Vagina (tissue), 2 donors: ENCODE data around the gene SERPINE3. TPM values are rescaled to one million over a fixed set of nuclear protein-coding genes. Genes with fewer than 3 reads are reported as not detected.

Source experiments
- DNase-seq, 2 donors: peaks; one replicate each; pipeline ENCODE4 v3.0.0-alpha.2; 2017; ENCODE audit errors: extremely low spot score in 2 of 2
- H3K27ac ChIP-seq: fragments of 200-600 bp; sonication (generic); one replicate; pipeline ENCODE4 v1.5.1; 2019
- H3K27me3 ChIP-seq: fragments of 200-600 bp; sonication (generic); one replicate; pipeline ENCODE4 v1.5.1; 2019
- H3K36me3 ChIP-seq, 2 donors: fragments of 200-600 bp; sonication (generic); one replicate each; pipeline ENCODE4 v1.5.1; 2017 to 2019
- H3K4me1 ChIP-seq: fragments of 200-600 bp; sonication (generic); one replicate; pipeline ENCODE4 v1.5.1; 2019
- H3K4me3 ChIP-seq, 2 donors: fragments of 200-600 bp; sonication (generic); 1 replicate in 1 of 2; 2 replicates in 1 of 2; pipeline ENCODE4 v1.5.1; 2016 to 2019
- H3K9me3 ChIP-seq: fragments of 200-600 bp; sonication (generic); one replicate; pipeline ENCODE4 v1.5.1; 2019
- POLR2A ChIP-seq, 2 donors: fragments of 450-650 bp; IDR thresholded peaks; one replicate each; pipeline ENCODE4 v1.6.1; 2017; ENCODE audit warnings: antibody characterized with exemption in 2 of 2, mild to moderate bottlenecking in 2 of 2, moderate library complexity in 2 of 2
- POLR2AphosphoS5 ChIP-seq, 2 donors: sonication (generic); formaldehyde crosslinking; IDR thresholded peaks; one replicate each; pipeline ENCODE4 v1.9.0; 2017; ENCODE audit warnings: antibody characterized with exemption in 2 of 2, mild to moderate bottlenecking in 2 of 2, low read depth in 1 of 2; ENCODE audit not compliant: insufficient read depth in 1 of 2
- intact Hi-C: fragments of 100-400 bp; cut with DNase I; formaldehyde crosslinking; loops from one replicate; pipeline ENCODE4 v1.15.1; 2023
- total RNA-seq: library from RNA; depleted of rRNA; stranded (reverse); fragments of >200 nt; gene quantifications from one replicate; pipeline ENCODE4 v1.2.3, GENCODE V29; 2016
- TF ChIP-seq, protein P1 (sequence below), 3 experiments: fragments of 450-650 bp in 2 of 3; fragments of 200-600 bp in 1 of 3; sonication (generic) in 1 of 3; IDR thresholded peaks; one replicate each; pipeline ENCODE4 v1.5.1; 2017 to 2019; ENCODE audit warnings: antibody characterized with exemption in 3 of 3, mild to moderate bottlenecking in 2 of 3, moderate library complexity in 2 of 3

Gene SERPINE3
- total RNA-seq, 1 donor from 2014 or later, result not detected

DNA sequence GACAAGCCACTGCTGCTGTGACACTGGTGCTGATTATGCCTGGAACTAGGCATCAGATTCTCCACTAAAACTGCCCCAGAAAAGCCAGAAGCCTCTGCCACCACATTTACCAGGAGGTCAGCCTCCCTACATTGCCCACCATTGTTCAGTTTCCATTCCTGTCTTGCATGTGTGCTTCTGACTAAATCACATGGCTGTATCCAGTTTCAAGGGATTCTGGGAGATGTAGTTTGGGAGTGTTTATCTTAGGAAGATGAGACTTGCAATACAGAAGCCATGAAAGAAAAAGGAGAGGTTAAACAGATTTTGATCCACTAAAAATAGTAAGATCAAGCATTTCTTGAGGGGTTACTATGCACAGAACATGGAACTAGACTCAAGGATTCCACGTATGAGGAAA is 40.7 kb upstream of the SERPINE3 start:
- Histone ChIP-seq H3K27me3 (no peaks in the 10 kb centered on the region), H3K4me3 (no peak overlapping the region), H3K36me3 (no peaks in the 10 kb centered on the region), H3K9me3 (no peaks in the 10 kb centered on the region), H3K27ac (no peak overlapping the region), H3K4me1 (no peaks in the 10 kb centered on the region)
- DNase-seq, result no peak
- no peak for TF ChIP-seq POLR2A (IDR thresholded peaks at IDR 0.05)
- no peak for TF ChIP-seq POLR2AphosphoS5 (IDR thresholded peaks at IDR 0.05; ENCODE audit: insufficient read depth in 1 of 2, low read depth in 1 of 2)
- TF ChIP-seq, protein P1, sequence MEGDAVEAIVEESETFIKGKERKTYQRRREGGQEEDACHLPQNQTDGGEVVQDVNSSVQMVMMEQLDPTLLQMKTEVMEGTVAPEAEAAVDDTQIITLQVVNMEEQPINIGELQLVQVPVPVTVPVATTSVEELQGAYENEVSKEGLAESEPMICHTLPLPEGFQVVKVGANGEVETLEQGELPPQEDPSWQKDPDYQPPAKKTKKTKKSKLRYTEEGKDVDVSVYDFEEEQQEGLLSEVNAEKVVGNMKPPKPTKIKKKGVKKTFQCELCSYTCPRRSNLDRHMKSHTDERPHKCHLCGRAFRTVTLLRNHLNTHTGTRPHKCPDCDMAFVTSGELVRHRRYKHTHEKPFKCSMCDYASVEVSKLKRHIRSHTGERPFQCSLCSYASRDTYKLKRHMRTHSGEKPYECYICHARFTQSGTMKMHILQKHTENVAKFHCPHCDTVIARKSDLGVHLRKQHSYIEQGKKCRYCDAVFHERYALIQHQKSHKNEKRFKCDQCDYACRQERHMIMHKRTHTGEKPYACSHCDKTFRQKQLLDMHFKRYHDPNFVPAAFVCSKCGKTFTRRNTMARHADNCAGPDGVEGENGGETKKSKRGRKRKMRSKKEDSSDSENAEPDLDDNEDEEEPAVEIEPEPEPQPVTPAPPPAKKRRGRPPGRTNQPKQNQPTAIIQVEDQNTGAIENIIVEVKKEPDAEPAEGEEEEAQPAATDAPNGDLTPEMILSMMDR (IDR thresholded peaks at IDR 0.05), result no peak
- intact Hi-C loops, result no loop called here

DNA sequence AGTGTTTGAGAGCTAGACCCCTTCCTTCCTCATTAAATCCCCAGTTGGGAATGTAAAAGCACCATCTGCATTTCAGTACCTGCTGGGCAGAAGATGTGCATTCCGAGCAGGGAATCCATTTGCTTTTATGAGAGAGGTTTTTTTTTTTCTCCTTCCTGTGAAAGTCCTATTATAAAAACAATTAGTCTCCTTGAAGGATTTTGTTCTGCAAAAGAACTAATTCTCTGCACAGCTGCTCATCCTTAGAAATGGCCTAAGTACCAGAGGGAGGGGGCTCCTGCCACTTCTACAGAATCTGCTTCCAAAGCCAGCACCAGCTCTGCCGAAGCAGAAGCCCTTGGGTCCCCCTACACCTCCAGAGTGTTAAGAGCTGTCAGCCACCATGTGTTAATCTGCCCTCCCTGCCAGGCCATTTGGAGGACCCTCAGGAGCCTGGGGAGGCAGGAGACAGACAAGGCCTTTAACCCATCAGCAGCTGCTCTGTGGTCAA is 36.4 kb upstream of the SERPINE3 start:
- no peak overlapping the region for H3K27ac ChIP-seq
- intact Hi-C loops, result no loop called here
- no peaks in the 10 kb centered on the region for H3K36me3 ChIP-seq
- TF ChIP-seq POLR2AphosphoS5 (IDR thresholded peaks at IDR 0.05; ENCODE audit: insufficient read depth in 1 of 2, low read depth in 1 of 2) (no peak), POLR2A (IDR thresholded peaks at IDR 0.05) (no peak)
- TF ChIP-seq, protein P1 (IDR thresholded peaks at IDR 0.05), result no peak
- no peaks in the 10 kb centered on the region for H3K4me1 ChIP-seq
- no peak for DNase-seq
- H3K4me3 ChIP-seq, result no peak overlapping the region
- H3K27me3 ChIP-seq, result no peaks in the 10 kb centered on the region
- H3K9me3 ChIP-seq, result no peaks in the 10 kb centered on the region

DNA sequence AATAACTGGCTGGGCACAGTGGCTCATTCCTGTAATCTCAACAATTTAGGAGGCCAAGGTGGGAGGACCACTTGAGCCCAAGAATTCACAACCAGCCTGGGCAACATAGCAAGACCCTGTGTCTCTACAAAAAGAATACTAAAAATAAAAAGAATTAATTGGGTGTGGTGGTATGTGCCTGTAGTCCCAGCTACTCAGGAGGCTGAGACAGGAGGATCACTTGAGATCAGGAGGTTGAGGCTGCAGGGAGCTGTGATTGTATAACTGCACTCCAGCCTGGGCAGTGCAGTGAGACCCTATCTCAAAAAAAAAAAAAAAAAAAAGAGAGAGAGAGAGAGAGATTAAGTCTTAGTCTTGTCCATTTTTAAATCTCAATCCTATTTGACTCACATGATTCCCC is 35.6 kb upstream of the SERPINE3 start:
- TF ChIP-seq, protein P1 (IDR thresholded peaks at IDR 0.05), result no peak
- TF ChIP-seq POLR2A (IDR thresholded peaks at IDR 0.05) (no peak), POLR2AphosphoS5 (IDR thresholded peaks at IDR 0.05; ENCODE audit: insufficient read depth in 1 of 2, low read depth in 1 of 2) (no peak)
- no peak overlapping the region for H3K27ac ChIP-seq
- no peaks in the 10 kb centered on the region for H3K27me3 ChIP-seq
- no peaks in the 10 kb centered on the region for H3K9me3 ChIP-seq
- no peak for DNase-seq
- no peaks in the 10 kb centered on the region for H3K36me3 ChIP-seq
- H3K4me1 ChIP-seq, result no peaks in the 10 kb centered on the region
- intact Hi-C loops, result no loop called here
- H3K4me3 ChIP-seq, result no peak overlapping the region

DNA sequence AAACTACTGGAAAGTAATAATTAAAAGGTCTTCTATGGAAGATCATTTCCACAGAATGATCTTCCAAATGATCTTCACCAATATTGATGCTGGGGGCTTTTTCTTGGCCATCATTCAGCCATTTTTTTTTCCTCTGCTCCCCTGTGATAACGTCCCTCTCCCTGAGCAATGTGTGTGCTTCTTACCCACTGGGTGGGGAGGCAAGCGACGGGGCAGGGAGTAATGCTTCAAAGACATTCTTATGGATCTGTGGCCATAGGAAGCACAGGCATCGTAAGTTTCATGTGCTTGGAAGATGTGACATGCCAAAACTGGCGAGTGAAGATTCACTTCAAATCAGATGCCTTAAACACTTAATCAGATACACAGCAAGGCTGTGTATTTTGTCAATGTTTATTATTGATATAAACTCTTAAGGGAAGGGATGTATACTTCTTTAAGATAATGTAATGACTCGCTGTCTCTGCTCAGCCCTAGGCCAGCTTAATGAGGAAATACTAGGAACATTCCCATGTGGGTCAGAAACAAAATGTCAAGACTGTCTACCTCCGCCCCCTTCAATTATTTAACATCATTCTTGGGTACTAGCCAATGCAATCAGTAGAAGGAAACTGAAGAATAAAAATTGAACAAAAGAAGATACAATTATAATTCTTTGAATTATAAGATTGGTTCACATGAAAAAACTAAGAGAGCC is 34.1 kb upstream of the SERPINE3 start:
- H3K4me1 ChIP-seq, result no peaks in the 10 kb centered on the region
- no peaks in the 10 kb centered on the region for H3K36me3 ChIP-seq
- TF ChIP-seq POLR2AphosphoS5 (IDR thresholded peaks at IDR 0.05; ENCODE audit: insufficient read depth in 1 of 2, low read depth in 1 of 2) (no peak), POLR2A (IDR thresholded peaks at IDR 0.05) (no peak)
- TF ChIP-seq, protein P1 (IDR thresholded peaks at IDR 0.05), result no peak
- H3K27ac ChIP-seq, result no peak overlapping the region
- no peaks in the 10 kb centered on the region for H3K9me3 ChIP-seq
- no peak for DNase-seq
- intact Hi-C loops, result loop anchor here (5.0 kb wide), 1 partner anchor 1557 kb away; no protein-coding TSS in a partner anchor
- no peak overlapping the region for H3K4me3 ChIP-seq
- H3K27me3 ChIP-seq, result no peaks in the 10 kb centered on the region

DNA sequence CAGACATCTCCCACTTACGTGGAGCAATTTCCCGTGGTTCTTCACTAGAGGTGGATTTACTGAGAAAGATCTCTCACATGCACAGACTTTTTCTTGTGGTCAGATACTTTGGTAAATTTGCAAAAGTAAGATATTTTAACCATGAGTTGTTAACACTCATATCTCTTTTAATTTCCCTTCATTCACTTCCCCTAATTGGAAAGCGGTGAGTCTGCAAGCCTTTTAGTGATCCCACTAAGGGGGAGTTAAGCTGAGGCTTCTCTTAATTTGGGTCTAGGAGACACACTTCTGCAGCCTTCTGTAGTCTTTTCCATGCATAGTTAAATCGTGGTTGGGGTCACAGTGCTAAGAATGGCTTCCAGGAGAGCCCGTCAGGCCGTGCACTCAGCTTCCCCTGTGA is 30.7 kb upstream of the SERPINE3 start:
- H3K36me3 ChIP-seq, result no peaks in the 10 kb centered on the region
- H3K9me3 ChIP-seq, result no peaks in the 10 kb centered on the region
- DNase-seq, result no peak
- no peak overlapping the region for H3K4me3 ChIP-seq
- TF ChIP-seq POLR2A (IDR thresholded peaks at IDR 0.05), result no peak
- TF ChIP-seq POLR2AphosphoS5 (IDR thresholded peaks at IDR 0.05; ENCODE audit: insufficient read depth in 1 of 2, low read depth in 1 of 2), result no peak
- TF ChIP-seq, protein P1 (IDR thresholded peaks at IDR 0.05), result no peak
- no peak overlapping the region for H3K27ac ChIP-seq
- H3K4me1 ChIP-seq, result no peaks in the 10 kb centered on the region
- H3K27me3 ChIP-seq, result no peaks in the 10 kb centered on the region
- intact Hi-C loops, result loop anchor here (5.0 kb wide), 1 partner anchor 1554 kb away; no protein-coding TSS in a partner anchor
